ENCODE measurements around the gene DEFB123.

DEFB123 gene

GRCh38 chr20:31414381-31414780, 26.1 kb upstream of the DEFB123 start:
- Histone ChIP-seq H3K4me2 (ENCODE audit: low read depth, low read length, poor library complexity, severe bottlenecking) (no peak overlapping the region), H3K27me3 (ENCODE audit: insufficient read depth, low read length, poor library complexity, severe bottlenecking) (no peaks in the 10 kb centered on the region), H3K9me3 (ENCODE audit: insufficient read depth, low read depth, low read length) (no peaks in the 10 kb centered on the region), H3K4me1 (ENCODE audit: insufficient read depth, low read length, poor library complexity, severe bottlenecking) (no peaks in the 10 kb centered on the region), H3K9me2 (replicated peaks; ENCODE audit: low read depth, low read length) (no peaks in the 10 kb centered on the region), H3K79me2 (ENCODE audit: insufficient read depth, low read length) (no peaks in the 10 kb centered on the region), H3K4me3 (ENCODE audit: low read length, poor library complexity, severe bottlenecking) (no peak overlapping the region), H3F3A (ENCODE audit: low read depth) (no peaks in the 10 kb centered on the region), H2AFZ (ENCODE audit: low read length) (no peak overlapping the region), H4K20me1 (ENCODE audit: insufficient read depth, low read length, poor library complexity, severe bottlenecking) (no peaks in the 10 kb centered on the region), H3K36me3 (ENCODE audit: insufficient read depth, low read length) (no peaks in the 10 kb centered on the region), H3K9ac (ENCODE audit: low read depth, low read length, poor library complexity, severe bottlenecking) (no peak overlapping the region)
- TF ChIP-seq, protein P1, sequence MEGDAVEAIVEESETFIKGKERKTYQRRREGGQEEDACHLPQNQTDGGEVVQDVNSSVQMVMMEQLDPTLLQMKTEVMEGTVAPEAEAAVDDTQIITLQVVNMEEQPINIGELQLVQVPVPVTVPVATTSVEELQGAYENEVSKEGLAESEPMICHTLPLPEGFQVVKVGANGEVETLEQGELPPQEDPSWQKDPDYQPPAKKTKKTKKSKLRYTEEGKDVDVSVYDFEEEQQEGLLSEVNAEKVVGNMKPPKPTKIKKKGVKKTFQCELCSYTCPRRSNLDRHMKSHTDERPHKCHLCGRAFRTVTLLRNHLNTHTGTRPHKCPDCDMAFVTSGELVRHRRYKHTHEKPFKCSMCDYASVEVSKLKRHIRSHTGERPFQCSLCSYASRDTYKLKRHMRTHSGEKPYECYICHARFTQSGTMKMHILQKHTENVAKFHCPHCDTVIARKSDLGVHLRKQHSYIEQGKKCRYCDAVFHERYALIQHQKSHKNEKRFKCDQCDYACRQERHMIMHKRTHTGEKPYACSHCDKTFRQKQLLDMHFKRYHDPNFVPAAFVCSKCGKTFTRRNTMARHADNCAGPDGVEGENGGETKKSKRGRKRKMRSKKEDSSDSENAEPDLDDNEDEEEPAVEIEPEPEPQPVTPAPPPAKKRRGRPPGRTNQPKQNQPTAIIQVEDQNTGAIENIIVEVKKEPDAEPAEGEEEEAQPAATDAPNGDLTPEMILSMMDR (conservative IDR thresholded peaks at IDR 0.05; ENCODE audit: low read length): no peak
- TF ChIP-seq EZH2phosphoT487 (IDR thresholded peaks at IDR 0.05; ENCODE audit: borderline replicate concordance): no peak

GRCh38 chr20:31415653-31416052, 24.8 kb upstream of the DEFB123 start:
- Histone ChIP-seq H3K9me3 (ENCODE audit: insufficient read depth, low read depth, low read length) (no peaks in the 10 kb centered on the region), H3K9me2 (replicated peaks; ENCODE audit: low read depth, low read length) (no peaks in the 10 kb centered on the region), H3K27me3 (ENCODE audit: insufficient read depth, low read length, poor library complexity, severe bottlenecking) (no peaks in the 10 kb centered on the region), H3K4me2 (ENCODE audit: low read depth, low read length, poor library complexity, severe bottlenecking) (no peak overlapping the region), H2AFZ (ENCODE audit: low read length) (no peak overlapping the region), H3K4me3 (ENCODE audit: low read length, poor library complexity, severe bottlenecking) (no peak overlapping the region), H3K9ac (ENCODE audit: low read depth, low read length, poor library complexity, severe bottlenecking) (no peak overlapping the region), H3K79me2 (ENCODE audit: insufficient read depth, low read length) (no peaks in the 10 kb centered on the region), H3K4me1 (ENCODE audit: insufficient read depth, low read length, poor library complexity, severe bottlenecking) (no peaks in the 10 kb centered on the region), H3F3A (ENCODE audit: low read depth) (no peaks in the 10 kb centered on the region), H4K20me1 (ENCODE audit: insufficient read depth, low read length, poor library complexity, severe bottlenecking) (no peaks in the 10 kb centered on the region), H3K36me3 (ENCODE audit: insufficient read depth, low read length) (no peaks in the 10 kb centered on the region)
- TF ChIP-seq, protein P1 (conservative IDR thresholded peaks at IDR 0.05; ENCODE audit: low read length): no peak
- no peak for TF ChIP-seq EZH2phosphoT487 (IDR thresholded peaks at IDR 0.05; ENCODE audit: borderline replicate concordance)

DNA sequence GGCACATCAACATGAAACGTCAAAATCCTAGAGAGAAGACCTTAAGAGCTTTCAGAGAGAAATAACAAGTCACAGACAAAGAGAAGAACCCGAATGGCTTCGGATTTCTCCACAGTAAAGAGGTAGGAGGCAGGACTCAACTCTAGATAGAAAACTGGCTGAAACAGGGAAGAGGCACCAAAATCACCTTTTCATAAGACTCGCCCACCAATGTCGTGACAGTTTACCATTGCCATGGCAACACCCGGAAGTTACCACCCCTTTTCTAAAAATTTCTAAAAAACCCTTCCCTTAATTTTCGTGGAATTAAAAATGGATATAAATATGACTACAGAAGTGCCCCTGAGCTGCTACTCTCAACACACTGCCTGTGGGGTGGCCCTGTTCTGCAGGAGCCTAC, 22.1 kb upstream of the DEFB123 start:
- no peak overlapping the region for H3K9ac ChIP-seq (ENCODE audit: low read depth, low read length, poor library complexity, severe bottlenecking)
- no peaks in the 10 kb centered on the region for H3F3A ChIP-seq (ENCODE audit: low read depth)
- H3K4me1 ChIP-seq (ENCODE audit: insufficient read depth, low read length, poor library complexity, severe bottlenecking): no peaks in the 10 kb centered on the region
- no peaks in the 10 kb centered on the region for H3K79me2 ChIP-seq (ENCODE audit: insufficient read depth, low read length)
- TF ChIP-seq, protein P1 (conservative IDR thresholded peaks at IDR 0.05; ENCODE audit: low read length): no peak
- no peak for TF ChIP-seq EZH2phosphoT487 (IDR thresholded peaks at IDR 0.05; ENCODE audit: borderline replicate concordance)
- no peaks in the 10 kb centered on the region for H4K20me1 ChIP-seq (ENCODE audit: insufficient read depth, low read length, poor library complexity, severe bottlenecking)
- no peak overlapping the region for H2AFZ ChIP-seq (ENCODE audit: low read length)
- H3K9me3 ChIP-seq (ENCODE audit: insufficient read depth, low read depth, low read length): no peaks in the 10 kb centered on the region
- no peaks in the 10 kb centered on the region for H3K27me3 ChIP-seq (ENCODE audit: insufficient read depth, low read length, poor library complexity, severe bottlenecking)
- no peaks in the 10 kb centered on the region for H3K36me3 ChIP-seq (ENCODE audit: insufficient read depth, low read length)
- no peak overlapping the region for H3K4me3 ChIP-seq (ENCODE audit: low read length, poor library complexity, severe bottlenecking)
- H3K4me2 ChIP-seq (ENCODE audit: low read depth, low read length, poor library complexity, severe bottlenecking): no peak overlapping the region
- H3K9me2 ChIP-seq (replicated peaks; ENCODE audit: low read depth, low read length): no peaks in the 10 kb centered on the region
